ENCODE results near the gene GLOD4.
A peak's percentile ranks its signal among the peaks of the same experiment; 100 is the strongest.

Gene GLOD4

GRCh38 chr17:742147-742793 is 39.8 kb downstream of the GLOD4 start:
- DNase-seq (ENCODE audit: low read depth in 2 of 2): no peak

GRCh38 chr17:740240-741017 is 41.7 kb downstream of the GLOD4 start:
- DNase-seq (ENCODE audit: low read depth in 2 of 2): peak; percentile 33 to 35

- no peak for DNase-seq (ENCODE audit: low read depth in 2 of 2)
Observed at GRCh38 chr17:737561-738113, 44.4 kb downstream of the GLOD4 start.

- DNase-seq (ENCODE audit: low read depth in 2 of 2): no peak
Observed at GRCh38 chr17:733743-734142, 48.3 kb downstream of the GLOD4 start.

GRCh38 chr17:732902-733720 is 49.0 kb downstream of the GLOD4 start:
- no peak for DNase-seq (ENCODE audit: low read depth in 2 of 2)

- DNase-seq (ENCODE audit: low read depth in 2 of 2): peak in 1 of 2 donors; percentile 33
Observed at GRCh38 chr17:732067-732901, 49.8 kb downstream of the GLOD4 start, which contains the start of gene TLCD3A. TLCD3A (plus strand) TSS chr17:732596; CDS start chr17:732648, 52 bp downstream.

GRCh38 chr17:731644-732066 is 50.4 kb downstream of the GLOD4 start:
- no peak for DNase-seq (ENCODE audit: low read depth in 2 of 2)

GRCh38 chr17:728911-729310 is 53.2 kb downstream of the GLOD4 start:
- no peak for DNase-seq (ENCODE audit: low read depth in 2 of 2)

- DNase-seq (ENCODE audit: low read depth in 2 of 2): no peak
Observed at GRCh38 chr17:726271-726919, 55.7 kb downstream of the GLOD4 start.

GRCh38 chr17:725746-726145 is 56.3 kb downstream of the GLOD4 start:
- DNase-seq (ENCODE audit: low read depth in 2 of 2): no peak

GRCh38 chr17:725084-725483 is 57.0 kb downstream of the GLOD4 start:
- DNase-seq (ENCODE audit: low read depth in 2 of 2): no peak

- no peak for DNase-seq (ENCODE audit: low read depth in 2 of 2)
Observed at GRCh38 chr17:721540-721937, 60.5 kb downstream of the GLOD4 start.

- no peak for DNase-seq (ENCODE audit: low read depth in 2 of 2)
Observed at GRCh38 chr17:720706-721539, 61.2 kb downstream of the GLOD4 start.

GRCh38 chr17:718075-718474 is 64.0 kb downstream of the GLOD4 start:
- no peak for DNase-seq (ENCODE audit: low read depth in 2 of 2)

All from stimulated activated CD8-positive, alpha-beta memory T cell treated with anti-CD3 and anti-CD28 coated beads, Interleukin-15, amount 100 ng/mL, for 48 hours (primary cell).